ENCODE results near the gene PRODH2.

PRODH2 gene

DNA sequence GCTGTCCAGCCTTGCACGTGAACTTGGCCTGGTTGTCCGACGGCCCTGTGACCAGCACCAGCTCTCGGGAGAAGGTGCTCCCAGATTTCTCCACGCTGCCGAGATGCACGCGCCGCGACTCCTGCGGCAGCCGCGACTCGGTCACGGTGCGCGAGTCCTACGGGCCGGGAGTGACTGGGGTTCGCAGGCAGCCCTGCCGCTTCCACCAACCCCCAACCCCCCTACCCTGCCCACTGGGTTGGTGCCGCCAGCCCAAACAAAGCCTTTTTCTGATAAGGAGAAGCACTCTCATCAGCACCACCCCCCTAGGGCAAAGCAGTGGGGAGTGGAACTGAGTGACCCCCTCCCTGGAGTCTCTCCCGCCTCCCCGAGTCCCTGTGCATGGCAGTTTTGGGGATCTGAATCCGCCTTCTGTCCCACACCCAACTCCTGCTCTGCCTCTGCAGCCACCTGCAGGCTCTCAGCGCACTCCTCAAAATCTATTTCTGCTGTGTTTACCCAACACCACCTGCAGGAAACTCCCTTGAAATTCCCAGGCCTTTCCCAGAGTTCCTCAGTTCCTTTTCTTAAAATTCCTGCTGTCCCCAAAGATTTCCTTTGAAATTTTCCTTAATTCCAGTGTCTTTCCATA lies 33.5 kb upstream of the PRODH2 start:
- TF ChIP-seq, protein P1, sequence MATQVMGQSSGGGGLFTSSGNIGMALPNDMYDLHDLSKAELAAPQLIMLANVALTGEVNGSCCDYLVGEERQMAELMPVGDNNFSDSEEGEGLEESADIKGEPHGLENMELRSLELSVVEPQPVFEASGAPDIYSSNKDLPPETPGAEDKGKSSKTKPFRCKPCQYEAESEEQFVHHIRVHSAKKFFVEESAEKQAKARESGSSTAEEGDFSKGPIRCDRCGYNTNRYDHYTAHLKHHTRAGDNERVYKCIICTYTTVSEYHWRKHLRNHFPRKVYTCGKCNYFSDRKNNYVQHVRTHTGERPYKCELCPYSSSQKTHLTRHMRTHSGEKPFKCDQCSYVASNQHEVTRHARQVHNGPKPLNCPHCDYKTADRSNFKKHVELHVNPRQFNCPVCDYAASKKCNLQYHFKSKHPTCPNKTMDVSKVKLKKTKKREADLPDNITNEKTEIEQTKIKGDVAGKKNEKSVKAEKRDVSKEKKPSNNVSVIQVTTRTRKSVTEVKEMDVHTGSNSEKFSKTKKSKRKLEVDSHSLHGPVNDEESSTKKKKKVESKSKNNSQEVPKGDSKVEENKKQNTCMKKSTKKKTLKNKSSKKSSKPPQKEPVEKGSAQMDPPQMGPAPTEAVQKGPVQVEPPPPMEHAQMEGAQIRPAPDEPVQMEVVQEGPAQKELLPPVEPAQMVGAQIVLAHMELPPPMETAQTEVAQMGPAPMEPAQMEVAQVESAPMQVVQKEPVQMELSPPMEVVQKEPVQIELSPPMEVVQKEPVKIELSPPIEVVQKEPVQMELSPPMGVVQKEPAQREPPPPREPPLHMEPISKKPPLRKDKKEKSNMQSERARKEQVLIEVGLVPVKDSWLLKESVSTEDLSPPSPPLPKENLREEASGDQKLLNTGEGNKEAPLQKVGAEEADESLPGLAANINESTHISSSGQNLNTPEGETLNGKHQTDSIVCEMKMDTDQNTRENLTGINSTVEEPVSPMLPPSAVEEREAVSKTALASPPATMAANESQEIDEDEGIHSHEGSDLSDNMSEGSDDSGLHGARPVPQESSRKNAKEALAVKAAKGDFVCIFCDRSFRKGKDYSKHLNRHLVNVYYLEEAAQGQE (IDR thresholded peaks at IDR 0.05; ENCODE audit: insufficient read depth in 1 of 2, low read depth in 2 of 2, low read length in 2 of 2): peak in 1 of 2 experiments; percentile 57; a peak in 1 of 4 replicates
- TF ChIP-seq FOXP2 (optimal IDR thresholded peaks at IDR 0.05; ENCODE audit: borderline replicate concordance, extremely low read depth, extremely low read length, insufficient read depth): no peak

DNA sequence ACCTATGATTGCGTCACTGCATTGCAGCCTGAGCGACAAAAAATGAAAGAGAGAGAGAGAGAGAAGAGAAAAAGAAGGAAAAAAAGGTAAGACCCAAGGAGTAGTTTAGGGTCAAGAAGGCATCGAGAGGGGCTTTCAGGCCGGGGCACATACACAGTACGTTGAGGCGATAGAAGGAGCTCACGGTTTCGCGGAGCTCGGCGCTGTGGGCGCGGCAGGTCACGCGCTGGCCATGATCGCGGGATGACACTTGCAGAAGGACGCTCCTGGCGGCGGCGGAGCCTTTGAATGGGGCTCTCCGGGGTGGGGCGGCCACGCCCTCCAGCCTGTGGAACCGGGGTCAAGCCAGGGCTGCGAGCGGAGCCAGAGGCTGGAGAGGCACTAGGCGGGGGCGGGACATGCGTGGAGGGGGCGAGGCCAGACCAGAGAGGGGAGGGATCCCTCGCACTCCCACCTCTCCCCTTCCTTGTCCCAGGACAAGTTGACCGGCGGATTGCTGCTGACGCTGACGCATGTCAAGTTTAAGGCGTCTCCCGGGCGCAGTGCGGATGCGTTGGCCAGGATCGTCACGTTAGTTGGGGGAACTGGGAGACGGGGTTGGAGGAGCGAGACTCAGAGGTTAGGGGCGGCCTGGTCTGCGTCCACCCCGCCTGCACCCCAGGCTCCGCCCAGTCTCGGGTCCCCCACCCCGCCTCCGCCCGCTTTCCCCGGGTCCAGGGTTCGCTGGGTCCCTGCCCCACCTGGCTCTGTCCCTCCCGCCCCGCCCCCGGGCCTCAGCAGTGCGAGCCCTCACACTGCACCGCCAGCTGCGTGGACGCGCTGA lies 32.8 kb upstream of the PRODH2 start:
- TF ChIP-seq, protein P1 (IDR thresholded peaks at IDR 0.05; ENCODE audit: insufficient read depth in 1 of 2, low read depth in 2 of 2, low read length in 2 of 2): no peak; a peak in 2 of 4 replicates
- TF ChIP-seq POLR2AphosphoS5 (IDR thresholded peaks at IDR 0.05; ENCODE audit: low read depth, low read length): no peak
- no peak for TF ChIP-seq SIN3A (IDR thresholded peaks at IDR 0.05; ENCODE audit: borderline replicate concordance, insufficient read depth, low read length)
- no peak for TF ChIP-seq FOXP2 (optimal IDR thresholded peaks at IDR 0.05; ENCODE audit: borderline replicate concordance, extremely low read depth, extremely low read length, insufficient read depth)
- TF ChIP-seq TAF1 (IDR thresholded peaks at IDR 0.05; ENCODE audit: borderline replicate concordance, insufficient read depth, low read length): no peak

DNA sequence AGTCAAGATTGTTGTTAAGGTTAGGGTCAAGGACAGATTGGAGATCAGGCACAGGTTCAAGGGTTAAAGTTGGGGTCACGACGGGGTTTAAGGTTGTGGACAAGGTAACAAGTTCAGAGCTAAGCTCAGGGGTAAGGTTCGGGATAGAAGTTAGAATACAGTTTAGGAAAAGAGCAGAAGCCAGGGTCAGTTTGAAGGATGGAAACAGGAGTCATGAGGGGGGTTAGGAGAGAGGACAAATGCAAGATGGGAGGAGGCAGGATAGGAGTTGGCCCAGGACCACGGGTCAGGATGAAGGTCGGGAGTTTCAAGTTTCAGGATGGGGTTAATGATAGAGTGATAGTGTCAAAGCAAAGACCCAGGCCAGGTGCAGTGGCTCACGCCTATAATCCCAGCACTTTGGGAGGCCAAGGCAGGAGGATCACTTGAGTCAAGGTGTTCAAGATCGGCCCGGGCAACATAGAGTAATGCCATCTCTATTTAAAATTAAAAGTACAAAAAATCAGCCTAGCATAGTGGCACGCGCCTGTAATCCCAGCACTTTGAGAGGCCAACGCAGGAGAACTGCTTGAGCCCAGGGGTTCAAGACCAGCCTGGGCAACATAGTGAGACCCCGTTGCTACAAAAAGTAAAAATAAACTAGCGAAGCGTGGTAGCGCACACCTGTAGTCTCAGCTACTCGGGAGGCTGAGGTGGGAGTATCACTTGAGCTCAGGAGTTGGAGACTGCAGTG lies 32.0 kb upstream of the PRODH2 start:
- TF ChIP-seq FOXP2 (optimal IDR thresholded peaks at IDR 0.05; ENCODE audit: borderline replicate concordance, extremely low read depth, extremely low read length, insufficient read depth) (no peak), POLR2AphosphoS5 (IDR thresholded peaks at IDR 0.05; ENCODE audit: low read depth, low read length) (no peak), SIN3A (IDR thresholded peaks at IDR 0.05; ENCODE audit: borderline replicate concordance, insufficient read depth, low read length) (no peak), TAF1 (IDR thresholded peaks at IDR 0.05; ENCODE audit: borderline replicate concordance, insufficient read depth, low read length) (no peak)
- TF ChIP-seq, protein P1 (IDR thresholded peaks at IDR 0.05; ENCODE audit: insufficient read depth in 1 of 2, low read depth in 2 of 2, low read length in 2 of 2): no peak

DNA sequence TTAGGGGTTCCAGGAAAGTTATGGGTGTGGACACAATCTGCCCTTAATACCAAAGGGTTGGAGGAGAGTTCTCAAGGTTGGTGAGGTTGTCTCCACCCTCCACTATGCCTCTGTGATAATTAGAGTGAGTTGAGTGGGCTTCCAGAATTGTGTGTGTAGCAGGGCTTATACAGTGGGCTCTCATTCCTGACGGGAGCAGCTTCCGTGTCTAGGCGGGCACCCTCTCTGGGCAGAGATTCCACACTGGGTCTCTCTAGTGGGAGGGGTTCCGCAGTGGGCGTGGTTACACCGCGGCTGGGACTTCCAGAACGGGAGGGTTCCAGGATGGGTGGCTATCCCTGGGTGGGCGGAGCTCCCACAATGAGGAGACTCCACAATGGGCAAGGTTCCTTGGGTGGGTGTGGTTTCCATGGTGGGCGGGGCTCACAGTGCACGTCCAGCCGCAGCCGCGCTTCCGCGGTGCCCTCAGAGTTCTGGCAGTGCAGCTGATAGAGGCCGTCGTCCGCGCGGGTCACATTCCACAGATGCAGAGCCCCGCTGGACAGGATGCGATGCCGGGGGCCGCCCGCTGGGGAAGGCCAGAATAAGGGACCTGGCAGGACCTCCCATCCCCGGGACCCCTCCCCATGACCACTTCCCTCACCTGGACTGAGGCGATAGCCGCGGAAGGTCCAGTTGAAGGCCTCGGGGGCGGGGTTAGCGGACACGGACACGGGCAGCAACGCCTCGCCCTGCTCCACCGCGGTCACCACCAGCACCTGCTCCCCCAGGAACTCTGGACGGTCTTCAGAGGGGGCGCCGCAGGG lies 31.2 kb upstream of the PRODH2 start:
- TF ChIP-seq TAF1 (IDR thresholded peaks at IDR 0.05; ENCODE audit: borderline replicate concordance, insufficient read depth, low read length) (no peak), FOXP2 (optimal IDR thresholded peaks at IDR 0.05; ENCODE audit: borderline replicate concordance, extremely low read depth, extremely low read length, insufficient read depth) (no peak)
- TF ChIP-seq, protein P1 (IDR thresholded peaks at IDR 0.05; ENCODE audit: insufficient read depth in 1 of 2, low read depth in 2 of 2, low read length in 2 of 2): no peak
